GM21526 (cell line): ENCODE data around the gene UBE4A.
A peak's percentile ranks its signal among the peaks of the same experiment; 100 is the strongest.

ENCODE experiments used
- ATAC-seq: cut with Tn5 transposase; IDR thresholded peaks from one replicate; pipeline ENCODE4 v1.9.1; 2021; ENCODE audit warnings: moderate library complexity; ENCODE audit not compliant: unreplicated experiment, low FRiP score

UBE4A gene

DNA sequence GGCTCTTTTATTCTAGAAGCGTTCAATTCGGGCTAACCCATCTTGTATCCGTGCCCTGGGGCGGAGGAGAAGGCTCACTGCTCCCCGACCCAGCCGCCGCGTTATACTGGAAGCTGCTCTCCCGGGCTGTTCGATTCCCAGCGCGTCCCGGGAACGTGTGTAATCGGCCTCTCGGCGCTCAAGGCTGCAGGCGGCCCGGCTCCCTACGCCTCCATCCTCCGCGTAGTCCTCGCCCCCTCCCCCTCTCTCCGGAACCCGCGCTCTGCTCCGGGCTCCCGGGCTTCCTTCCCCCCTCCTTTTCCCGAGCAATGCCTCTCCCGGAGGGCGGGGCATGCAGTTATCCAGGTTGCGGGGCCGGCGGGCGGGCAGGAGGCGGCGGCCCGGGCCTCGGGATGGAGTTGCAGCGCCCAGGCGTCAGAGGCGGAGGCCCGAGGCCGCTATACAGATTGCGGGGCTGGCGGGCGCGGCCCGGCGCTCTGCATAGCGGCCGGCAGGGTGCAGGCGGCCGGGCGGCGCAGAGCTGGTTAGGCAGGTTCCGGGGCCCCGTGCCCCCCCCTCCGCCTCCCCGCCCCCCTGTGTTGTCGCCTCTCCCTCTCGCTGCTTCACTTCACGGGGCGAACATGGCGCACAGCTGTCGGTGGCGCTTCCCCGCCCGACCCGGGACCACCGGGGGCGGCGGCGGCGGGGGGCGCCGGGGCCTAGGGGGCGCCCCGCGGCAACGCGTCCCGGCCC lies 76.7 kb downstream of the UBE4A start, which contains the start of gene KMT2A:
Gene KMT2A (plus strand): TSS at position 600 of the 732 bp plus-strand sequence. CDS start 21 bp downstream, at position 621.
- ATAC-seq = peak; percentile 52

DNA sequence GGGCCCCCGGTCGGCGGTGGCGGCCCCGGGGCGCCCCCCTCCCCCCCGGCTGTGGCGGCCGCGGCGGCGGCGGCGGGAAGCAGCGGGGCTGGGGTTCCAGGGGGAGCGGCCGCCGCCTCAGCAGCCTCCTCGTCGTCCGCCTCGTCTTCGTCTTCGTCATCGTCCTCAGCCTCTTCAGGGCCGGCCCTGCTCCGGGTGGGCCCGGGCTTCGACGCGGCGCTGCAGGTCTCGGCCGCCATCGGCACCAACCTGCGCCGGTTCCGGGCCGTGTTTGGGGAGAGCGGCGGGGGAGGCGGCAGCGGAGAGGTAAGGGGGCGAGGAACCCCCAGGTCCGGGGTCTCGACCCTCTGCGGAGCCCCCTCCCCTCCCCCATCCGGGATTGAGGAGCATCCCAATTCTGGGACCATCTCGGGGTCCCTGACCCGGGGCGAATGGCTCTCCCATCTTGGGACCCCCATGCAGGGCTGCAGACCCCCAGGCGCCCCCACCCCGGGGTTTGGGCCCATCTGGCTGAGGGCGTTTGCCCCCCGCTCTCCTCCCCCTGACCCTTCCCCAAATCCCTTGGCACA lies 77.3 kb downstream of the UBE4A start:
- ATAC-seq = peak; percentile 4

GRCh38 chr11:118437208-118438125 lies 78.1 kb downstream of the UBE4A start:
- ATAC-seq = no peak

DNA sequence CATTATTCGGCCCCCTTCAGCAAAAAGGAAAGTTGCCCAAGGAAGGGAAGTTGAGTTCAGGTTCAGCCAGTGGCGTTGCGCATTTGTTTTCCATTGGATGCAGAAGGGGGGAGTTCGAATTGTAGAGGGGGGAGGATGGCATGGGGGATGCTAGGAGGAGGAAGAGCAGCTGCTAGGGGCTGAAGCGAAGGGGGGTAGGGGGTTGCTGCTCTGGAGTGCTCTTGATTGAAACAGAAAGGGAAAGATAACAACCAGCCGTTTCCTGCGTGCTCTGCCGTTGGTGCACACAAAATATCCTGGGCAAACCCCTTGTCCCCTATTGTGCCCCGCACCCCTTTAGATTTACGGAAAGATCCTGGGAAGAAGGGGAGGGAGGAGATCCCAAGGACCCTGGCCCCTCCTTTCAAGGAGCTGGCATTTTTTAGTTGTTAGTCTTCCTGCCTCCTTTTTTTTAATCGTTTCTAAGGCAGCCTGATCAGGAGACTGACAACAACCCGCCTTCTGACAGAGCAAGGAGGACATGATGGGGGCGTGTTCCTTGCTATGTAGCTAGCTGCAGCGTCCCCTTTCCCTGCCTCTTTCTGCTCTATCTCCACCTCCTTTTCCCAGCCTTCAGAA lies 79.0 kb downstream of the UBE4A start:
- no peak for ATAC-seq

GRCh38 chr11:118439646-118440045 lies 80.2 kb downstream of the UBE4A start:
- no peak for ATAC-seq

DNA sequence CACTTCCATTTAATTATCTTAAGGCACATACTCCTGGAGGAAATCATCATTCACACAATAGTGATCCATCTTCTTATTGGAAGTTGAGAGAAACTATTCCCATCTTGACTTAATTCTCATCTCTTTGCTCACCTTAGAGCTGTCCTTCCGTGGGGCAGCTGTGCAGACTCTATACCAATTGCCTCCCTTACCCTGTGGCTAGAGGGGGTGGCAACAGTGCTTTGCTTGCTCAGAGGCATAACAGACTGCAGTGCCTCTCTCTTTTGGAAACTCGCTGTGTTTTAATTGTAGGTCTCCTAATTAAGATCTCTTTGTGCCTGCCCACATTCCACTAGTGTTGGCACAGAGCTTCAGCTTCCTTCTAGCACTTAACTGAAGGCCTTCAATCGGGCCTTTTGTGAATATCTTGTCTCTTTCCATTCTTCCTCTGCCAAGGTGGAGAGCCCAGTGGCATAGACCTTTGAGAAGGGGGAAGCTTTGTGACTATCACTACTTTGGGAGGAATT lies 82.4 kb downstream of the UBE4A start:
- no peak for ATAC-seq

GRCh38 chr11:118442301-118442700 lies 82.9 kb downstream of the UBE4A start:
- no peak for ATAC-seq

GRCh38 chr11:118442908-118443589 lies 83.6 kb downstream of the UBE4A start:
- ATAC-seq = no peak

DNA sequence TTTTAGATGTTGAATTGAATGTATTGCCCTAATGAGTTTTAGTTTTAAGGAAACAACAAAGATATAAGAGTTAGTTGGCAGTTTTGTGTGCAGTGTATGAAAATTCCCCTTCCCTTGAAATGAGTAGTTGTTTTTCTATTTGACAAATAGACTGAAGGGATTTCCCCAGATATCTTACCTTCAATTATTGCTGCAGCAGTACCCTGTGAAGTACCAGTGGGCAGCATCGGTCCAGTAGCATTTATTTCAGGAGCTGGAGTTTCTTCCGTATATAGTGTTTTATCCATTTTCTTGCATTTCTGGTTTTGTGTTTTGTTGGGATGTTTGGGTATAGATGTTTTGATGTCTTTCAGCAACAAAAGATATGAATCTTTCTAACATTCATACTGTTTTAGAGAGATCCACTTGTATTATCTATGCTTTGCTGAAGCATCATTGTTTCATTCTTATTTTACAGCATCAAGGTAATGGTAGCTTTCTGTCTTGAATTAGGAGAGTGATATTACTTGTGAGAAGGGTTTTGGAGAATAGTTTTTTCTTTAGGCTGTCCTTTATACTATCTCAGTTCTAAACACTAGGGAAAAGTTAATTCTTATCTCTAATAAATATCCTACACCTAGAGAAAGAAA lies 84.3 kb downstream of the UBE4A start:
- no peak for ATAC-seq

GRCh38 chr11:118447423-118447822 lies 88.0 kb downstream of the UBE4A start:
- no peak for ATAC-seq

DNA sequence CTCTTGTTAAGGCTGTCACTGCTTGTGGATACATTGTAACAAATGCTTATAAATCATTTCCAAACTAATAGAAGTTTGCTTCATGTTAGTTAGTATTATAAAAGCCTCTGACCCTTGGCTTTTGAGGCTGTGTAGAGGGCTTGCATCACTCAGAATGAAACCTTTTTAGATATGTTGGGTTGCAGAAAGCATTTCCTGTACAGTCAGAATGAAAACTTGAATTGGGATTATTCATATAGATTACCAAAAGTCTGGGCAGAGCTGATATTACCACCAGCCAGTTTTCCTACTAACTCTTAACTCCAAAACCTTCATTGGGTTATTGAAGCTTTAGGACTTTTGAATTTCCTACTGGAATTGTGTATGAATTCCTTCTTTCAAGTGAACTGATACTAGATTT lies 88.9 kb downstream of the UBE4A start:
- ATAC-seq = peak; percentile 73
